Activated CD8-positive, alpha-beta T cell treated with anti-CD3 and anti-CD28 coated beads for 36 hours (primary cell): Measurements from ENCODE around the gene TCERG1. TPM values are rescaled to one million over a fixed set of nuclear protein-coding genes. Genes with fewer than 3 reads are reported as not detected.
A peak's percentile ranks its signal among the peaks of the same experiment; 100 is the strongest.

Experiments used
- ATAC-seq: fragments of 200-7000 bp; cut with Tn5 transposase; one replicate; pipeline ENCODE4 v1.10.0; 2021; ENCODE audit warnings: mild to moderate bottlenecking, moderate library complexity
- CTCF ChIA-PET: fragments of 350-600 bp; sonication (Branson Sonifier 250); formaldehyde crosslinking; loops from one replicate; lab custom pipeline; 2021; ENCODE audit warnings: antibody characterized with exemption; lab: Charles Lee
- POLR2A ChIA-PET: fragments of 350-600 bp; sonication (Branson Sonifier 250); formaldehyde crosslinking; loops from one replicate; lab custom pipeline; 2021; ENCODE audit warnings: antibody characterized with exemption; lab: Charles Lee
- DNase-seq: peaks from one replicate; pipeline ENCODE4 v3.0.0-alpha.2; 2020
- H3K27ac Mint-ChIP-seq: one replicate; pipeline ENCODE4 v1.8.0; 2021; ENCODE audit warnings: mild to moderate bottlenecking, mixed read lengths
- H3K27me3 Mint-ChIP-seq: one replicate; pipeline ENCODE4 v1.8.0; 2021; ENCODE audit warnings: mixed read lengths
- H3K36me3 Mint-ChIP-seq: one replicate; pipeline ENCODE4 v1.8.0; 2021; ENCODE audit warnings: low read depth, mixed read lengths
- H3K4me1 Mint-ChIP-seq: one replicate; pipeline ENCODE4 v1.8.0; 2021; ENCODE audit warnings: low read depth, mixed read lengths
- H3K4me3 Mint-ChIP-seq: one replicate; pipeline ENCODE4 v1.8.0; 2021; ENCODE audit warnings: mild to moderate bottlenecking, moderate library complexity, mixed read lengths
- H3K9me3 Mint-ChIP-seq: one replicate; pipeline ENCODE4 v1.8.0; 2021; ENCODE audit warnings: mixed read lengths
- intact Hi-C: fragments of 100-400 bp; cut with micrococcal nuclease; formaldehyde crosslinking; loops from one replicate; pipeline ENCODE4 v1.10.0; 2022
- total RNA-seq, 2 experiments: library from RNA; stranded (reverse); gene quantifications; one replicate each; pipeline ENCODE4 v1.2.3, GENCODE V29; 2021
- TF ChIP-seq, protein P1 (sequence below): fragments of 200-600 bp; IDR thresholded peaks from one replicate; pipeline ENCODE4 v1.8.0; 2022; ENCODE audit warnings: antibody characterized with exemption, mild to moderate bottlenecking

The TCERG1 gene
- total RNA-seq, 2 experiments from 2014 or later = 116 to 120 TPM

DNA sequence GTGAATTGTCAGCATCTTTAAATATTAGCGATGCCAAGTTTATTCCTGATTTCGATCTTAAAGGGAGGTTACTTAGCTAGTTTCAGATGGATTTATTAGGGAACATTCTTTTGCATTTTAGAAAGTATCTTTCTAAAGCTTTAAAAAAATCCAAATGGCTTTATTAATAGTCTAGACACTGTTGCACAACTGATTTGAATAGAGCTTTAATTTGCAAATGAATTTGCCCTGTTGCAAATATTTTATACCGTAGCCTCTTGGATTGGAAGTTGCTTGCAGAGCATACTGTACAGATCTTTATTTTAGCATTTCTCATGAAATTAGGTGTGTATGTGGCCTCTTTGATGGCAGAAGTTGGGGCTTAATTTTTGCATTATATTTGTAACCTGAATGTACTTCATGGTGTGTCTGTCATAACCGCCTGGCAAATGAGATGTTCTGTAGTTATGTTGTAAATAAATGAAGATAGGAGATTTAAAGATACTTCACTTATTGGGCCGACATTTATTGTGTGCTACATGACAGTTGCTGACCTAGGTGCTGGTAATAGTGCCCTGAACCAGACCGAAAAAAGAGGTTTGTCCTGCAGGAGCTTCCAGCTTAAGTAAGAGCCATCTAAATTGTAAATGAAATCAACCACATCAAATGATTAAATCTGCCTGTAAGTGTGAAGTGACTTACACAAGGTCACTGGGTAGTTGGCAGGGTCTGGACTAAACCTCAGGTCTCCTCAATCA, 1.8 kb downstream of the TCERG1 start:
- POLR2A ChIA-PET = interaction anchor here (2.2 kb wide), 1 partner anchor 10 kb away, joined by 7 read pairs; no protein-coding TSS in a partner anchor

DNA sequence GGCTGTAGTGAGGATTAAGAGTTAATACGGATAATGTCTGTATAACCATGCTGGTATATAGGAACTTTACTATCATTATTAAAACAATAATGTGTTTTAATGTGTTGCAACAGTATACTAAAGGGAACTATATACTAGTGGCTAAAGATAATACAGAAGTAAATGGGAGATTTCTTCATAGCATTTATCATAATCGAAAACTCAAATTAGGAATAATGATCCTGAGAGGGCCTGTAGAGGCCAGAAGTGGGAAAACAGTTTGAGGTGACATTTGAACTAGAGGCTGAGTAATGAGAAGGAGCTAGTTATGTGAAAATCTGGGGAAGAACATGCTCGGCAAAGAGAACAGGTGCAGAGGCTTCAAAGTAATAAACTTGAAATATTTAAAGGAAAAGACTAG, 2.9 kb downstream of the TCERG1 start:
- Mint-ChIP-seq H3K36me3 (peaks cover 26% of the 10 kb centered on the region), H3K4me1 (peaks cover 52% of the 10 kb centered on the region), H3K4me3 (peak overlapping the region; percentile 97), H3K27ac (peak overlapping the region; percentile 4), H3K9me3 (no peaks in the 10 kb centered on the region), H3K27me3 (no peaks in the 10 kb centered on the region)
- ATAC-seq (no peak), DNase-seq (no peak)
- TF ChIP-seq, protein P1, sequence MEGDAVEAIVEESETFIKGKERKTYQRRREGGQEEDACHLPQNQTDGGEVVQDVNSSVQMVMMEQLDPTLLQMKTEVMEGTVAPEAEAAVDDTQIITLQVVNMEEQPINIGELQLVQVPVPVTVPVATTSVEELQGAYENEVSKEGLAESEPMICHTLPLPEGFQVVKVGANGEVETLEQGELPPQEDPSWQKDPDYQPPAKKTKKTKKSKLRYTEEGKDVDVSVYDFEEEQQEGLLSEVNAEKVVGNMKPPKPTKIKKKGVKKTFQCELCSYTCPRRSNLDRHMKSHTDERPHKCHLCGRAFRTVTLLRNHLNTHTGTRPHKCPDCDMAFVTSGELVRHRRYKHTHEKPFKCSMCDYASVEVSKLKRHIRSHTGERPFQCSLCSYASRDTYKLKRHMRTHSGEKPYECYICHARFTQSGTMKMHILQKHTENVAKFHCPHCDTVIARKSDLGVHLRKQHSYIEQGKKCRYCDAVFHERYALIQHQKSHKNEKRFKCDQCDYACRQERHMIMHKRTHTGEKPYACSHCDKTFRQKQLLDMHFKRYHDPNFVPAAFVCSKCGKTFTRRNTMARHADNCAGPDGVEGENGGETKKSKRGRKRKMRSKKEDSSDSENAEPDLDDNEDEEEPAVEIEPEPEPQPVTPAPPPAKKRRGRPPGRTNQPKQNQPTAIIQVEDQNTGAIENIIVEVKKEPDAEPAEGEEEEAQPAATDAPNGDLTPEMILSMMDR = no peak
- intact Hi-C loops = no loop called here
- ChIA-PET POLR2A (no interaction called here), CTCF (interaction anchor here (0.8 to 2.1 kb wide), 5 partner anchors 10 to 28 kb away, joined by 3 to 10 read pairs (median 4); no protein-coding TSS in a partner anchor)

More for the DNA sequence above, 1.8 kb downstream of the TCERG1 start:
- H3K27me3 Mint-ChIP-seq = no peaks in the 10 kb centered on the region
- intact Hi-C loops = no loop called here
- no peak for DNase-seq
- no peak for ATAC-seq
- H3K9me3 Mint-ChIP-seq = no peaks in the 10 kb centered on the region
- H3K27ac Mint-ChIP-seq = peak overlapping the region; percentile 99
- CTCF ChIA-PET = interaction anchor here (0.7 to 2.1 kb wide), 4 partner anchors 9 to 22 kb away, joined by 3 to 10 read pairs (median 3); no protein-coding TSS in a partner anchor
- peaks cover 49% of the 10 kb centered on the region for H3K4me1 Mint-ChIP-seq
- H3K36me3 Mint-ChIP-seq = peaks cover 22% of the 10 kb centered on the region
- H3K4me3 Mint-ChIP-seq = peak overlapping the region; percentile 97
- TF ChIP-seq, protein P1 = no peak

DNA sequence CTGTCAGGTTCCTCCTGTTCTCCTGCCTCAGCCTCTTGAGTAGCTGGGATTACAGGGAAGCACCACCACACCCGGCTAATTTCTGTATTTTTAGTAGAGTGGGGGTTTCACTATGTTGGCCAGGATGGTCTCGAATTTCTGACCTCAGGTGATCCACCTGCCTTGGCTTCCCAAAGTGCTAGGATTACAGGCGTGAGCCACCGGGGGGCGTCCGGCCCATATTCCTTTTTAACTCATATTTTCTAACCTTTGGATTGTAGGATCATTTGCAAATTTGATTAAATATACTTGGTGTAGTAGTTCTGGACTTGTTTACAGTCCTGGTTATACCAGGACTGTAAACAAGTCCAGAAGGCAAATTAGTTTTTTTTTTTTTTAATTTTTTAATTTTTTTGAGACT, 4.3 kb downstream of the TCERG1 start:
- POLR2A ChIA-PET = no interaction called here
- peaks cover 54% of the 10 kb centered on the region for H3K4me1 Mint-ChIP-seq
- TF ChIP-seq, protein P1 = no peak
- H3K27me3 Mint-ChIP-seq = no peaks in the 10 kb centered on the region
- H3K4me3 Mint-ChIP-seq = no peak overlapping the region
- H3K27ac Mint-ChIP-seq = no peak overlapping the region
- H3K36me3 Mint-ChIP-seq = peaks cover 36% of the 10 kb centered on the region
- intact Hi-C loops = no loop called here
- ATAC-seq = no peak
- CTCF ChIA-PET = interaction anchor here (1.2 to 2.1 kb wide), 4 partner anchors 9 to 26 kb away, joined by 3 to 10 read pairs (median 6); no protein-coding TSS in a partner anchor
- no peaks in the 10 kb centered on the region for H3K9me3 Mint-ChIP-seq
- DNase-seq = no peak

DNA sequence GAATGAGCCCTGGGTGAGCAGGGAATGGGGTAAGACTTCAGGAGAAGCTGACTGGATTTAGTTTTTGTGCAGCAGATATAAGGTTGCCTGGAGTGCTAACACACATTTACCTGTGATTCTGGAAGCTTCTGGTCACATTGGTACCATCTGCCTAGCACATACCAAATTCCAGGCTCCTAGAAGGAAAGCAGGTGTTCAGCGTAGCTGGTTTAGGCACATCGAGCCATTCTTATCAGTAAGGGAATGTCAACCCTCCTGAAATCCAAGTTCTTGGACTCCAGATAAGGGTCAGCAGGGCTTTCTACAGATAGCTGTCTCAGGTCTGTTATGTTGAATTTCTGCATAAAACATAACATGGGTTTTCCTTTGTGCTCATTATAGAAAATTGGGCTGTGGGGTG, 10.3 kb downstream of the TCERG1 start:
- POLR2A ChIA-PET = interaction anchor here (0.6 to 2.4 kb wide), 2 partner anchors 9 to 14 kb away, joined by 4 to 7 read pairs; no protein-coding TSS in a partner anchor
- H3K27ac Mint-ChIP-seq = no peak overlapping the region
- no peak overlapping the region for H3K4me3 Mint-ChIP-seq
- DNase-seq = no peak
- intact Hi-C loops = no loop called here
- H3K36me3 Mint-ChIP-seq = peaks cover 48% of the 10 kb centered on the region
- peaks cover 25% of the 10 kb centered on the region for H3K4me1 Mint-ChIP-seq
- CTCF ChIA-PET = no interaction called here
- no peaks in the 10 kb centered on the region for H3K27me3 Mint-ChIP-seq
- H3K9me3 Mint-ChIP-seq = no peaks in the 10 kb centered on the region
- TF ChIP-seq, protein P1 = no peak
- ATAC-seq = no peak

DNA sequence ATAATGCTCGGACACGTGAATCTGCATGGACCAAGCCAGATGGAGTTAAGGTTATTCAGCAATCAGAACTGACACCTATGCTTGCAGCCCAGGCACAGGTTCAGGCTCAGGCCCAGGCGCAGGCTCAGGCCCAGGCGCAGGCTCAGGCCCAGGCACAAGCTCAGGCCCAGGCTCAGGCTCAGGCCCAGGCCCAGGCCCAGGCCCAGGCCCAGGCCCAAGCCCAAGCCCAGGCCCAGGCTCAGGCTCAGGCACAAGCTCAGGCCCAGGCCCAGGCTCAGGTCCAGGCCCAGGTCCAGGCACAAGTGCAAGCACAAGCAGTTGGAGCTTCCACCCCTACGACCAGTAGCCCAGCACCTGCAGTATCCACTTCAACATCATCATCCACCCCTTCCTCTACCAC, 11.8 kb downstream of the TCERG1 start:
- intact Hi-C loops = no loop called here
- Mint-ChIP-seq H3K27ac (no peak overlapping the region), H3K27me3 (no peaks in the 10 kb centered on the region), H3K4me3 (no peak overlapping the region), H3K9me3 (no peaks in the 10 kb centered on the region), H3K4me1 (peaks cover 18% of the 10 kb centered on the region), H3K36me3 (peaks cover 56% of the 10 kb centered on the region)
- TF ChIP-seq, protein P1 = no peak
- ChIA-PET CTCF (interaction anchor here (1.1 to 2.2 kb wide), 4 partner anchors 8 to 330 kb away, joined by 3 to 7 read pairs (median 3); partner anchors contain the start of gene TCERG1), POLR2A (interaction anchor here (0.5 to 2.4 kb wide), 4 partner anchors 10 to 647 kb away, joined by 3 to 7 read pairs (median 5); no protein-coding TSS in a partner anchor)
- ATAC-seq (no peak), DNase-seq (no peak)
